Measurements from ENCODE around the gene IQSEC1.

IQSEC1 gene

GRCh38 chr3:12922306-12922705 lies 150.9 kb downstream of the IQSEC1 start:
- H3K4me3 ChIP-seq (ENCODE audit: control insufficient read depth, low read depth, low read length) = no peak overlapping the region
- no peak for TF ChIP-seq CTCF (conservative IDR thresholded peaks at IDR 0.05; ENCODE audit: control insufficient read depth, insufficient read depth, low read depth, low read length)
- DNase-seq (ENCODE audit: low read depth) = no peak

- DNase-seq (ENCODE audit: low read depth) = no peak
- no peak for TF ChIP-seq CTCF (conservative IDR thresholded peaks at IDR 0.05; ENCODE audit: control insufficient read depth, insufficient read depth, low read depth, low read length)
- H3K4me3 ChIP-seq (ENCODE audit: control insufficient read depth, low read depth, low read length) = no peak overlapping the region
These were observed 151.5 kb downstream of the IQSEC1 start for GRCh38 chr3:12921736-12922135.

GRCh38 chr3:12920967-12921366 lies 152.3 kb downstream of the IQSEC1 start:
- TF ChIP-seq CTCF (conservative IDR thresholded peaks at IDR 0.05; ENCODE audit: control insufficient read depth, insufficient read depth, low read depth, low read length) = no peak
- H3K4me3 ChIP-seq (ENCODE audit: control insufficient read depth, low read depth, low read length) = no peak overlapping the region
- DNase-seq (ENCODE audit: low read depth) = no peak

GRCh38 chr3:12919205-12919604 lies 154.0 kb downstream of the IQSEC1 start:
- no peak for DNase-seq (ENCODE audit: low read depth)
- no peak overlapping the region for H3K4me3 ChIP-seq (ENCODE audit: control insufficient read depth, low read depth, low read length)
- TF ChIP-seq CTCF (conservative IDR thresholded peaks at IDR 0.05; ENCODE audit: control insufficient read depth, insufficient read depth, low read depth, low read length) = no peak

GRCh38 chr3:12918231-12918630 lies 155.0 kb downstream of the IQSEC1 start:
- TF ChIP-seq CTCF (conservative IDR thresholded peaks at IDR 0.05; ENCODE audit: control insufficient read depth, insufficient read depth, low read depth, low read length) = no peak
- peak; percentile 19 for DNase-seq (ENCODE audit: low read depth)

GRCh38 chr3:12916159-12916558 lies 157.1 kb downstream of the IQSEC1 start:
- no peak for DNase-seq (ENCODE audit: low read depth)
- no peak overlapping the region for H3K4me3 ChIP-seq (ENCODE audit: control insufficient read depth, low read depth, low read length)
- TF ChIP-seq CTCF (conservative IDR thresholded peaks at IDR 0.05; ENCODE audit: control insufficient read depth, insufficient read depth, low read depth, low read length) = no peak

More at GRCh38 chr3:12918231-12918630, 155.0 kb downstream of the IQSEC1 start:
- H3K4me3 ChIP-seq (ENCODE audit: control insufficient read depth, low read depth, low read length) = no peak overlapping the region

GRCh38 chr3:12914088-12914487 lies 159.1 kb downstream of the IQSEC1 start:
- no peak overlapping the region for H3K4me3 ChIP-seq (ENCODE audit: control insufficient read depth, low read depth, low read length)
- no peak for DNase-seq (ENCODE audit: low read depth)
- no peak for TF ChIP-seq CTCF (conservative IDR thresholded peaks at IDR 0.05; ENCODE audit: control insufficient read depth, insufficient read depth, low read depth, low read length)

Data from fibroblast of mammary gland (primary cell).